Femur (tissue), 1 donor: Measurements from ENCODE around the gene COPS9.

ENCODE experiments used
- DNase-seq: peaks from one replicate; pipeline ENCODE4 v3.0.0-alpha.2; 2017

The COPS9 gene

DNA sequence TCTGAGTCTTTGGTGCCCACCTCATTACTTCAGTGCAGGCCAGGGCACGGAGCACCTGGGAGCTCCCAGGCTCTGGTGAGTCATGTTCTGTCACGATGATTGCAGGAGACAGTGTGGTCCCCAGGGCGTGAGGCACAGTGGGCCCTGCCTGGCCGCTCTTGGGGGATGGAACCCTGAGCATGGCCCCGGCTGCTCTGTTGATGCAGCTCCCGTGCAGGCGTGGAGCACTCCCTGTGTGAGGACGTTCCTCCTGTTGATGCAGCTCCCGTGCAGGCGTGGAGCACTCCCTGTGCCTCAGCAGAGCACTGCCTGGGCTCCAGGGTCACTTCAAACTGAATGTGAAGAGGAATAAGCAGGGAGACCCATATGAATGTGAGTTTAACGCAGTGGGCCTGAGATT is 30.1 kb downstream of the COPS9 start:
- DNase-seq: no peak

DNA sequence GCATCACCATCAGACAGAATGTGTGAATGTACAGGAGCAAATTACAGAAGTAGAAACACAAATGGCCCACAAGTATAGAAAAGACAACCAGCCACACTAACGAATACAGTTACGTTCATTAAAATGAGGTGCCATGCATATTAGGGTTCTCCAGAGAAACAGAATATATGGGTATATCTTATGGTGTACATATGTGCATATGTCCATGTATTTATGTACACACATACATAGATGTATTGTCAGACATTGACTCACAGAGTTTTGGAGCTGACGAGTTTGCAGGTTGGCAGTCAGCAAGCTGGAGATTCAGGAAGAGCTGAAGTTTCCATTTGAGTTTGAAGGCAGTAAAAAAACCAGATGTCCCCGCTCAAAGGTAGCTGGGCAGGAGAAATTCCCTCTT is 33.0 kb downstream of the COPS9 start:
- DNase-seq: no peak

DNA sequence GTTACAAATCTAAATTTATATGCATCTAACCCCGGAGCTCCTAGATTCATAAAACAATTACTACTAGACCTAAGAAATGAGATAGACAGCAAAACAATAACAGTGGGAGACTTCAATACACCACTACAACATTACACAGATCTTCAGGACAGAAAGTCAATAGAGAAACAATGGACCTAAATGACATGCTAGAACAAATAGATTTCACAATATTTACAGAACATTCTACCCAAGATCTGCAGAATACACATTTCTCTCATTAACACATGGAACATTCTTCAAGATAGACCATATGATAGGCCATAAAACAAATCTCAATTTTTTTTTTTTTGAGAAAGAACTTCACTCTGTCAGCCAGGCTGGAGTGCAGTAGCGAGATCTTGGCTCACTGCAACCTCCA is 37.8 kb downstream of the COPS9 start:
- no peak for DNase-seq

DNA sequence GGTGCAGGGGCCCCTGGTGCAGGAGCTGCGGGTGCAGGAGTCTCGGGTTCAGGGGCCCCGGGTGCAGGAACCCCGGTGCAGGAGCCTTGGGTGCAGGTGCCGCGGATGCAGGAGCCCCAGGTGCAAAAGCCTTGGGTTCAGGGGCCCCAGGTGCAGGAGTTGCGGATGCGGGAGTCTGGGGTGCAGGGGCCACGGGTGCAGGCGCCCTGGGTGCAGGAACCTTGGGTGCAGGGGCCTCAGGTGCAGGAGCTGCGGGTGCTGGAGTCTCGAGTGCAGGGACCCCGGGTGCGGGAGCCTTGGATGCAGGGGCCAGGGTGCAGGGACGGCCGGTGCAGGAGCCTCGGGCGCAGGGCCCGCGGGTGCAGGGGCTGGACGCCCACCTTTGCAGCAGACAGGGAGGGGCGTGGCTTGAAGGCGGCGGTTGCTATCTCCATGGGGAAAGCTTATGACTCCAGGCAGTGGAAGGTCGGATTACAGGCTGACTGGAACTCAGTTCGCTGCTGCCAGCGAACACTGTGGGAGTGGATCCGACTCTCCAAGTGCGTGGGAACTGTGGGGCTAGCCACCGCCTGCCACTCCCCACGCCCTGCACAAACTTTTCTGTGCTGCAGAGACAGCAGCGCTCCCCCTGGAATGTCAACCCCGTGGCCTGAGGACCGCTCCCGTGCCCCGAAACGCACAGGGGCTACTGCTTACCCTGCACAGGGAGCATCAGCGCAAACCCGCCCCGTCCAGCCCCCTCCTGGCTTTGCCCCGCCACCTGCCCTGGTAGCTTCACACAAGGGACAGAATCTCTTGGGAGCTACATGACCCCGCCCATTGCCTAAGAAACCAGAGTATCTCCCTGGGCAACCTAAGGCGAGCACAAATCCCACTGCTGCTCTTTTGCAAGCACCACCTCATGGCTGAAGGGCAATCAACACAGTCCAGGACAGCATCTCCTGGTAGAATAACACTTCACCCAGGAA is 40.3 kb downstream of the COPS9 start:
- DNase-seq: no peak

DNA sequence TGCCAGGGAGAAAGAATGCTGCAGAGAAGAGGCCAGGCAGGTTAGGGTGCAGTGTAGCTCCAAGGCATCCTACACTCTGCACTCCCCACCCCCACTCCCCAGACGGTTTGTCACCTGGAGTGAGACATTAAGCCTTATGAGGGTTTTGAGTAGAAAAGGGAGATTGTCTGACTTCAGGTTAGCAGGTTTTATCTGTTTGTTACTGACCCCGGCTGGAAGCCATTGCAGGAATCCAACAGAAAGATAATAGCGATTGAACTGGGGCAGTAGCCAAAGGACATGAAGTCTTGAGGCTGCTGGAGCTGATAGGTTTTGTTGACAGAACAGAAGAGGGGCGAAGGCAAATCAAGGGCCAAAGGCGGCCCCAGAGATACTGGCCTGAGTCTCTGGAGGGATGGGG is 46.8 kb downstream of the COPS9 start:
- DNase-seq: no peak

DNA sequence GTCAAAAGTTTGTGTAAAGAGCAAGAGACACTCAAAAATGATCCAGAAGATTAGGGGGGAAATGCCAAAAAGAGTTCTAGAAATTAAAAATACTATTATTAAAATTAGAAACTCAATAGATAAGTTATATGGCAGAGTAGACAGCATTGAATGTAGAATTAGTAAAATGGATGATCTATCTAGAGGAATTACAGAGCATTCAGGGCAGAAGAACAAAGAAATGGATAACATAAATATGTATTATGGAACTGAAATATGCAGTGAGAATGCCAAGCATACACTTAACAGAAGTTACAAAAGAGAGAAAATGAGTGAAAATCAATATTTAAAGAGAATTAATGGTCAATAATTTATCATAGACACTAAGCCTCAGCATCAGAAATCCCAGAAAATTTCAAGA is 49.5 kb downstream of the COPS9 start:
- DNase-seq: no peak
